Measurements from ENCODE around the gene AGMO.

The AGMO gene

DNA sequence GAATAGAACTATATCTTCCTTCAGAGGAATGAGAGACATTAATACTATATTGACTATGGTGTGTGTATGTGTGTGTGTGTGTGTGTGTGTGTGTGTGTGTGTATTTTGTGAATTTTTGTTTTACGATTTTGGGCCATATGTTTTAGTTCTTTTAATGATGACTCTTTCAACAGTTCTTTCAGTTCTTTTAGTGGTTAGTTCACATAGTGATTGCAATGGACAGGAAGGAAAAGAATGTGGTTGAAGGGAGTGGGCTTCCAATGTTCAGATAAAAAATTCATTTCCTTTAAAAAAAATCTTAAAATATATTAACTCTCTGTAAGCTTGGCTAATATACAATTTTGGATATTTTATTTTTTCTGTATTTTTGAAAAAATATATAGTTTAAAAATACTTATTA is 343.6 kb downstream of the AGMO start:
- no peak for DNase-seq (ENCODE audit: low spot score)

DNA sequence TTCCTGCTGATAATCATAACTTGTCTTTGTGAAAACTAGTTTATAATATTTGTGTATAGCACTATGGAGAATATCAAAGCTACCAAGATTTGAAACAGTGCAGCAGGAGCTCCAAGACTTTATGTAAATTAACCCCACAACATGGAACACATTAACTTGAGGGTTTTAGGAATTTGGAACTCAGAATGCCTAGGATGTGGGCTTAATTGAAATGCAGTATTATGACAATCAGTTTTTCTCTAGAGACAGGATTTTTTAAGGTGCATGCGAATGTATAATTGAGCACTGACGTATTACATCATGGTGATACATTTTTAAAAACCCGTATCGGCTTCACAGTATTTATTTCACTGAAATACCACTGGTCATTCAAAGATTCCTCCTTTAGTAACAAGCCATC is 346.2 kb downstream of the AGMO start:
- DNase-seq (ENCODE audit: low spot score), result no peak

- DNase-seq (ENCODE audit: low spot score), result no peak
Observed at GRCh38 chr7:15214976-15215375, 346.8 kb downstream of the AGMO start.

GRCh38 chr7:15213093-15213492 is 348.7 kb downstream of the AGMO start:
- no peak for DNase-seq (ENCODE audit: low spot score)

- no peak for DNase-seq (ENCODE audit: low spot score)
Observed at GRCh38 chr7:15209429-15209828, 352.4 kb downstream of the AGMO start.

GRCh38 chr7:15204421-15204820 is 357.4 kb downstream of the AGMO start:
- DNase-seq (ENCODE audit: low spot score), result no peak

DNA sequence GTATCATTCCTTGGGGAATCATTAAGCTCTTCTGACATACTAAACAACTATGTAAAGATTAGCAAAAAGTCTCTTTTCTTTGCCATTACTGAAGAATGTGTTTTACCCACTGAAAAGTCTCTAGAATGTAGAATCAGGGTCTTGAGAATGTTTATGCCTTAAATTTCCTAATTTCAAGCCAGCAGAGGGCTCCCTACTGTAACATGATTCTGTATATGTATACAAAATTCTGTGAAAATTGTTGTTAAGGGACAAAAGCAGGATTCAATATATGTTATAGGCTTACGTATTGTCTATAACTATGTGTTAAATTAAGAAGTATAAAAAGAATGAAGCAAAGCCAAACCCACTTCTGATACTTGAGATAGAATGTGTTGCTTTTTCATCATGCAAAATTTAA is 362.3 kb downstream of the AGMO start:
- DNase-seq (ENCODE audit: low spot score), result no peak

DNA sequence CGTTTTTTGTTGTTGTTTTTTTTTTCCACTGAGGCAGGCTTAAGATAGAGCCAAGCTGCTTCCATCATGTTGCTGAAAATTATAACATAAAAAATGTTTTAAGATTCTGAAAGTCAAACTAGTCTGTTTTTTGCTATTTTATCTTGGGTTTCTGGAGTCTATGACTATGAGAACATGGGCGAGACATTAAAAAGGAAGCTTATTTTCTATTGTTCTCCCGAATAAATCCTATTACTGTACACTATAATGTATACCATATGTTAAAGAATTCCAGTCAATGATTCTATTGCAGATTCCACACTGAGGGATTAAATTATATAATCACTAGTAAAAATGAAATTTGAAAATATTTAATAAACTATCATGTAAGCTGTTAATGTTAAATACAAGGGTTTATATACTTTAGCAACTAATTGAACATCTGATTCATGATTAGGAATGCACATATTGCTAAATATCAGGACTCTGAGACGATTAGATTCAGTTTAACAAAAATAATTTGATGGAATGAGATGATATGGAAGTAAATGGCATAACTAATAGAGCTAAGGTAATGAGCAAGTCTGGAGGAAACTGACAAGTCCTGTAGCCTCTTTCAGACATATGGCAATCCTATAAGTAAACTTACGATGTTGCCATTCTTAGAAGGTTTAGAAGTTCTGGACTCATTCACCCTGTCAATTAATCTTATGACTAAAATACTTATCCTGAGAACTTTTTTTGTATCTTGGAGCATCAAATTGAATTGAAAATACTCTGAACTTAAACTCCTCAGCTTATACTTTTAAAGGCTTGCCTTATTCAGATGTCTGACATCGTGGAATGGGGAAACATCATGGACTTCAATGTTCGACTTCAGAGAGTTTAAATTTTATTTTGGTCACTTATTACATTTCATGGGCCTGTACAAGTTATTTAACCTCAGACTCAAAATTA is 364.5 kb downstream of the AGMO start:
- DNase-seq (ENCODE audit: low spot score), result no peak

- DNase-seq (ENCODE audit: low spot score), result no peak
Observed at GRCh38 chr7:15178065-15178464, 383.8 kb downstream of the AGMO start.

DNA sequence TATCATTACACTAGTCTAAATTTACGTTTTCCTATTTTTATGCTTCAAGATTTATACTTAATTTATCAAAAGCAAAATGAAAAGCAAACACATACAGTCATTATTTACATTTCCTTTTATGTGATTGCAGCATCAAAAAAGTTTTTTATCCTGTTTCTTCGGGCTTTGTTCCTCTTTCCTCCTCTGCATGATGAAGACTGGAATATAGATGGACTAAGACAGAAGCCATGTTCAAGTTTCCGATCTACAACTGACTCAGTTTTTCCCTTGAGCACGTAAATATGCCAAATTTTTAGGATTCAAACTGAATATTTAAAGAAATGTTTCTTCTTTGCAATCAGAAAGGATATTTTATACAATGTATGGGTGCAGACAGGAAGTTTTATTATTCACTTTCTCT is 385.7 kb downstream of the AGMO start:
- DNase-seq (ENCODE audit: low spot score), result no peak

DNA sequence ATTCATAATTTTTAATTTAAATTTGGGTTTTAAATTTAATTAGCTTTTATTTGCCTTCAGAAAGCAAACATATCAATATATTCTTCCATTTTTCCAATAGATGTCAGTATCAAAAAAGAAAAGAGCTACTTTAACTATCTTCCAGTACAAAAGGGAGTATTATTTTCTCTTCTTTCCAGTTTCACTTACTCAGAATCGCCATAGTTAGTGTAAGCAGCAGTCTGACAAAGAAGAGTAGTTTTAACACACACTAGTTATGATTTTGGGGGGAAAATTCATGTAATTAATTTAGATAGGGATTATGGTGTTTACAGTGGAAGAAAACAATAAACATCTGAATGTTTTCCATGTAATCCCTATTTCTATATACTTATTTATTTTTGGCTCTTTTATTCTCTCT is 386.7 kb downstream of the AGMO start:
- no peak for DNase-seq (ENCODE audit: low spot score)

DNA sequence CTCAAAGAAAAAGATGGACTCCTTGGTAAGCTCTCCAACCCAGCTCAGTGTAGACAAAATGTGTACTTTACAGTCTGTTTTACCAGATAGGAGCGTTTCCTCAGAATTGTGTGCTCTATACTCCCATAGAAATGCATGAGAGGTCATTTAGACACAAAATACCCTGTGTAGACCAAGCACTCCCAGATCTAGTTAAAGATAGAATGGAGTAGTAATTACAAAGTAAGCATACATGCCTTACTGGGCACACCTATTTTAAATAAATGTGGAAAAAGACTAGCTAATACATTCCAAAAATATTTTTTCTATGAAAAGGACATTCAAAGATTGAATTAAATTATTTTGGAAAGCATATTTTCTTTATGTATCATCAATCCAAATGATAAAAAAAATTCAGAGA is 387.3 kb downstream of the AGMO start:
- DNase-seq (ENCODE audit: low spot score), result no peak

DNA sequence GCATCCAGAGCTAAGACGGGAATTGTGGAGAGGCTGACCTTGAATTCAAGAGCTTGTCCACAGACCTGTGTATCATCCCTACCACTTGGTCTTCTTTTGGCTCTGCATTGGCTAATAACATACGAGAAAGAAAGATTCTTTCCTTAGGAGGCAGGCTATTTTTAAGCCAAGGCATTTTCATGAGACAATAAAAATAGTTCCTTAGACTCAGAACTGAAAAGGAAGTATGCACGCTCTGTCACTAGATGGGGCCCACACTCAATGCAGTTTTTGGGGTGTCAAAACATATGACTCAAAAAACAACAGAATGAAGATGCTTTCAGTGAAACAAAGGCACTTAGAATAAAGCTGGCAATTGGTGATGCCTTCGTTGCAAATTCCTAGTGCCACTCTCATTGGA is 393.3 kb downstream of the AGMO start:
- no peak for DNase-seq (ENCODE audit: low spot score)

DNA sequence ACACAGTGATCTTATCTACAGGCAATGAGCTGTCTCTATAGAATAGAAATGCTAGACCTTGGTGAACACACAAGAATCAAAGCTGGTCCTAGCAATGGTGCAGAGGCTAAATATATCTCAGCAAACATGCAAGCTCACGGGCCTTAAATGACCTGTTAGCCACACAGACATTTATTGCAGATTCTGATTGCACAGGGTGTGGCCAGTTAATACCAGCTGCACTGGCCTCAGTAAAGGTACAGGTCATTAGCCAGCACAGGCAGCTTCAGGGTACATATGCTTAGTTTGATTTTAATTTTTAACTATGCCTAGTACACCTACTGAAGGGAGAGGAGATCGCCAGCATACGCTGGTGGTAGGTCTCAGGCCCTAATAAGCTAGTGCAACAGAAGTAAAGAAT is 393.9 kb downstream of the AGMO start:
- peak; percentile 21 for DNase-seq (ENCODE audit: low spot score)

DNA sequence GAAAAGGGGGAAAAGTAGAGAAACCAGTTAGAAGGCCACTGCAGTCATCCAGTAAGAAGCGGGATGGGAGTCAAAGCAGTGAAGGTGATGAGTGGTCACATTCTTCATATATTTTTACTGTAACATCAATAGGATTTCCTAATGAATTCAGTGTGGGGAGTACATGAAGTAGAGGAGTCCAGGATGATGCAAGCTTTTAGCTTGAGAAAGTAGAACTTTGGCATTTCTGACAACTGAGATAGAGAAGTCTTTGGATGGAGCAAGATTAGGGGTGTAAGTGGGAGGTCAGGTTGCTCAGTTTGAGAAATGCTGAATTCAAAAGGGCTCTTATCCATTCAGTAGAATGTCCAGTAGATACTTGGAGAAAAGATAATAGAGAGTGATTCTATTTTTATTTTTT is 395.2 kb downstream of the AGMO start:
- DNase-seq (ENCODE audit: low spot score), result no peak

DNA sequence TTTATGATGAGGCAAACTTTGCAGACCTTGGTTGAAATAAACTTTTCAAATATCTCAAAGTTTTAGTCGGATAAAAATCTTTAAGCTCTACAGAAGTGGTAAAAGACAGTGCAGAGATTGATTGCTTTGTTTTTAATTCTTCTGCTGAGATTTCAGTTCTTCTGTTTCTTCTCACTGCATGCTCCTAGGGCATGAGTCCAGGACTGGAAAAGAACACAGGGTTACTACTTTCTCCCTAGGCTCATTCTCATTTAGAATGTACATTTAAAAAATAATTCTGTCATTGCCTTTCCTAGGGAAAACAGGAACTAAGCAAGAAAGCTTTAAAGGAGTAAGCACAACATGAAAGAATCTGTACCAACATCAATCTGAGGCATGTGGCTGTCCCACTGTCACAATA is 402.6 kb downstream of the AGMO start:
- DNase-seq (ENCODE audit: low spot score), result no peak

DNA sequence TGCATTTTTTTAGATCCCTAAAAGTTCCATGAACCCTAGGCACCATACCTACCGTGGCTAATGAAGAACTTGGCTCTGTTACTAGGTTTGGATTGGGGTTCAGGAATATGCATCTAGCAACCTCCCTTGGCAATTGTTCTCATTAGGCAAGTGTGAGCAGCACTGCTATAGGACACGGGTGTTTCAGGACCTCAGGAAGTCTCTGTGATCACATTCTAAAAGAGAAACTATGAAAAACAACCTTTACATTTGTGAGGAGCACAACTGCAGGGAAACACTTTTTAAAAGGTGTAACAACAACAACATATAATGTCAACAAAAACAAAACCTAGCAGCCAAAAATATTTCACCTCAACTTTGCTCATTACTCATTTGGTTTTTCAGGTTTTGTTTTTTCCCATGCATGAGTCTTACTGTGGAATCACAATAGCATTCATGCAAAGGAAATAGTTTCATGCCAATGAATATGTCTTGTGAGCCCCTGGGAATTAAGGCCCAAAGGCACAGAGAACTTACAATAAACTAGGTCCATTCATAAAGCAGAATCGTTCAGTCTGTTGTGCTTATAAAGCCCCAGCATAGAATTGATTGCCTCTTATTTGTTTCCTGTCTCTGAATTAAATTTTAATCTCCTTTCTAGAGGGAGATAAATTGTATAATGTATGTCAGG is 403.5 kb downstream of the AGMO start:
- DNase-seq (ENCODE audit: low spot score), result no peak

Data from HuH-7.5 (cell line).